Upper lobe of left lung (tissue), 6 donors: ENCODE data around the gene PRKD1. TPM values are rescaled to one million over a fixed set of nuclear protein-coding genes. Genes with fewer than 3 reads are reported as not detected.

Source experiments
- ATAC-seq, 2 donors: fragments of 200-7000 bp; cut with Tn5 transposase; one replicate each; pipeline ENCODE4 v1.9.1; 2022; ENCODE audit warnings: mild to moderate bottlenecking in 2 of 2, moderate library complexity in 2 of 2; ENCODE audit not compliant: low FRiP score in 2 of 2
- DNase-seq, 2 donors: peaks; one replicate each; pipeline ENCODE4 v3.0.0-alpha.2; 2019 to 2020
- H3K27ac ChIP-seq, 4 donors: fragments of 200-600 bp; sonication (generic); one replicate each; pipeline ENCODE4 v1.5.1; 2016 to 2019
- H3K27me3 ChIP-seq, 4 donors: fragments of 200-600 bp; sonication (generic); one replicate each; pipeline ENCODE4 v1.5.1; 2017 to 2019
- H3K36me3 ChIP-seq, 4 donors: fragments of 200-600 bp; sonication (generic); one replicate each; pipeline ENCODE4 v1.5.1; 2016 to 2019
- H3K4me1 ChIP-seq, 4 donors: fragments of 200-600 bp; sonication (generic); one replicate each; pipeline ENCODE4 v1.5.1; 2018 to 2019
- H3K4me3 ChIP-seq, 4 donors: fragments of 200-600 bp; sonication (generic); one replicate each; pipeline ENCODE4 v1.5.1; 2017 to 2019; ENCODE audit warnings: mild to moderate bottlenecking in 2 of 4, moderate library complexity in 1 of 4
- H3K9me3 ChIP-seq, 4 donors: fragments of 200-600 bp; sonication (generic); one replicate each; pipeline ENCODE4 v1.5.1; 2018 to 2019
- EP300 ChIP-seq, 4 donors: sonication (generic); formaldehyde crosslinking; IDR thresholded peaks; one replicate each; pipeline ENCODE4 v1.5.1; 2017; ENCODE audit warnings: antibody characterized with exemption in 4 of 4, control low read depth in 2 of 4
- POLR2A ChIP-seq, 4 donors: fragments of 450-650 bp; IDR thresholded peaks; one replicate each; pipeline ENCODE4 v1.5.1; 2016 to 2017; ENCODE audit warnings: antibody characterized with exemption in 4 of 4, mild to moderate bottlenecking in 2 of 4
- POLR2AphosphoS5 ChIP-seq, 2 donors: sonication (generic); formaldehyde crosslinking; IDR thresholded peaks; one replicate each; pipeline ENCODE4 v1.5.1; 2017; ENCODE audit warnings: antibody characterized with exemption in 2 of 2
- WGBS, 2 donors: methylation state at CpG; one replicate each; pipeline ENCODE4 v1.1.5; 2017 to 2018; 5-methylcytosine and 5-hydroxymethylcytosine counted together
- total RNA-seq, 6 donors: library from RNA; depleted of rRNA in 4 of 6; stranded (reverse); fragments of >200 nt in 4 of 6; gene quantifications; one replicate each; pipeline versions ENCODE4 v1.1.0 to v1.2.1, GENCODE V29; 2016 to 2021
- TF ChIP-seq, protein P1 (sequence below), 6 experiments: fragments of 450-650 bp in 4 of 6; fragments of 200-600 bp in 2 of 6; sonication (generic) in 2 of 6; IDR thresholded peaks; one replicate each; pipeline ENCODE4 v1.5.1; 2016 to 2019; ENCODE audit warnings: antibody characterized with exemption in 6 of 6
- donor health status: DM: no; HTN: no; CAD: no; lungs with moderate emphysema.
- donor health status: DM: no; HTN: yes; CAD: no; lungs with severe emphysema.

PRKD1 gene
- total RNA-seq, 6 donors from 2014 or later = 12.2 to 32.5 (median 15.2) TPM

DNA sequence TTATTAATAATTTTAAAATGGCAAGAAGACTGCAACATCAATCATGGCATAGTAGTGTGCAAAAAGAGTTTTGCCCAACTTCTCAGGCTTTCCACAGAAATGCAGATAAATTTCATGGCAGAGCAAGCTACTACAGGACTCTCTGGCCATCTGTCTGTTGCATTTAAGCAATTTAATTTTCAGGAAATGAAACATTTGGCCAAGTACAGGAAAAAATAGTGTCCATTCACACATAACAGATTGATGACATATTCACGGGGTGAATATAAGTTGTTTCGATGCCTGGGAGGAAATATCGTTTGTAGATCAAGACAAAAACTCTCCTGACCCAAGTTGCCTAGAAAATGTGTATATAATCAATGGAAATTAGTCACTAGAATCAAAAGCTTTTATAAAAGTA, 324.0 kb downstream of the PRKD1 start:
- H3K27me3 ChIP-seq = no peaks in the 10 kb centered on the region
- H3K9me3 ChIP-seq = no peaks in the 10 kb centered on the region
- 78% methylated on average over 3 of the region's 3 CpGs for WGBS, 2 donors
- DNase-seq = no peak
- H3K36me3 ChIP-seq = peaks cover 0 to under 1% (median 0%) of the 10 kb centered on the region in 4 donors
- no peak for ATAC-seq
- no peaks in the 10 kb centered on the region for H3K4me1 ChIP-seq
- no peak overlapping the region for H3K4me3 ChIP-seq
- TF ChIP-seq POLR2AphosphoS5 (IDR thresholded peaks at IDR 0.05) = no peak
- TF ChIP-seq POLR2A (IDR thresholded peaks at IDR 0.05) = no peak
- TF ChIP-seq, protein P1, sequence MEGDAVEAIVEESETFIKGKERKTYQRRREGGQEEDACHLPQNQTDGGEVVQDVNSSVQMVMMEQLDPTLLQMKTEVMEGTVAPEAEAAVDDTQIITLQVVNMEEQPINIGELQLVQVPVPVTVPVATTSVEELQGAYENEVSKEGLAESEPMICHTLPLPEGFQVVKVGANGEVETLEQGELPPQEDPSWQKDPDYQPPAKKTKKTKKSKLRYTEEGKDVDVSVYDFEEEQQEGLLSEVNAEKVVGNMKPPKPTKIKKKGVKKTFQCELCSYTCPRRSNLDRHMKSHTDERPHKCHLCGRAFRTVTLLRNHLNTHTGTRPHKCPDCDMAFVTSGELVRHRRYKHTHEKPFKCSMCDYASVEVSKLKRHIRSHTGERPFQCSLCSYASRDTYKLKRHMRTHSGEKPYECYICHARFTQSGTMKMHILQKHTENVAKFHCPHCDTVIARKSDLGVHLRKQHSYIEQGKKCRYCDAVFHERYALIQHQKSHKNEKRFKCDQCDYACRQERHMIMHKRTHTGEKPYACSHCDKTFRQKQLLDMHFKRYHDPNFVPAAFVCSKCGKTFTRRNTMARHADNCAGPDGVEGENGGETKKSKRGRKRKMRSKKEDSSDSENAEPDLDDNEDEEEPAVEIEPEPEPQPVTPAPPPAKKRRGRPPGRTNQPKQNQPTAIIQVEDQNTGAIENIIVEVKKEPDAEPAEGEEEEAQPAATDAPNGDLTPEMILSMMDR (IDR thresholded peaks at IDR 0.05) = no peak
- TF ChIP-seq EP300 (IDR thresholded peaks at IDR 0.05) = no peak
- H3K27ac ChIP-seq = no peak overlapping the region

DNA sequence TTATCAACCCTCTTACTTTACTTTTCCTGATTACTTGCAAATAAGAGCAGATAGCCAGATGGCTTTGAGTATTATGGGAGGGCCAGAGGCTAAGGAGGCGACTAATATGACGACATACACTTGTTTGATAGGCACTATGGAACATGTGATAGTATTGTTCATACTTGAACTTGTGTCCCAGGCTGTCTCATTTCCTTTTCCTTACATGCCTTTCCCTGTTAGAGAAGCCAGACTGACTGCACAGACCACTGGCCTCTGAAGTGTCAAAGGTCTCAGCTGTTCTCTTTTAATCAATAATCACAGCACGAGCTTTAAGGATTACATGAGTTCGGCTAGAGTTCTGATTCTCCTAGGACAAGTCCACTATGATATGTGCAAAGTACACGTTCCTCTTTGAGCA, 326.0 kb downstream of the PRKD1 start:
- H3K27ac ChIP-seq = no peak overlapping the region
- WGBS, 2 donors = 85% methylated on average over 5 of the region's 5 CpGs
- no peak for DNase-seq

DNA sequence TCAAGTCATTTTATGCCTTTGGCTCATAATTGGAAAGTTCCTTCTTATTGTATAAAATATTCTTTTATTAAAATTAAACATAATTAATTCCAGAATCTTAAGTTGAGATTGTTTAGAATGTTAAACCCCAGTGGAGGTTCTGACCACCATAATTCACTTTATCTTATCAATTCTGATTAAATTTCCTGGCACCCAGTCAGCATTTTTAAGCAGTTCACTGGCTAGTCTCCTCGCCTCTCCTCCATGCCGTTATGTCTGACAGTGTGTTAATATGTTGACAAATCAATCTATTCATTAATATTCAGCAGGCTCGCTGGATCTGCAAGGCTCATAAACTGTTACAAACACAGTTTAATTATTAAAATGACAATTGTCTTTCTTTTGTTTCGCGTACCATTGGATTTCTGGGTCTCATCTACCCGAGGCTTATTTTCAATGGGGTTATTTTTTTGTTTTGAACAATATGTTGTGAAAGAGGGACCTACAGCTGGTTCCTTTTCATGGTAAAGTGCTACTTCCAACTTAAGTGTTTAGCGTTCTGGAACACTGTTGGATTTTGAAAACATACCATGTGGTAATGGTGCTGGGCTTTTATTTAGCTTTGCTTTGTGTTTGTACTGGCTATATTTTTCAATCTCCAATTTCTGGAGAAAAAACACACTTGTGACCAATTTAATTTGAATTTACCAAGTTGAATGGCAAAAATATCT, 339.7 kb downstream of the PRKD1 start:
- ATAC-seq (no peak), DNase-seq (no peak)
- TF ChIP-seq POLR2A (IDR thresholded peaks at IDR 0.05) = no peak
- TF ChIP-seq, protein P1 (IDR thresholded peaks at IDR 0.05) = no peak
- no peak for TF ChIP-seq EP300 (IDR thresholded peaks at IDR 0.05)
- no peak for TF ChIP-seq POLR2AphosphoS5 (IDR thresholded peaks at IDR 0.05)
- H3K36me3 ChIP-seq = no peaks in the 10 kb centered on the region
- no peaks in the 10 kb centered on the region for H3K27me3 ChIP-seq
- H3K4me3 ChIP-seq = no peak overlapping the region
- H3K27ac ChIP-seq = peak overlapping the region in 3 of 4 donors; percentile 13 to 48 (median 34)
- 81 to 83% methylated on average over 7 of the region's 7 CpGs for WGBS, 2 donors
- H3K4me1 ChIP-seq = peaks cover 0 to 10% (median 0%) of the 10 kb centered on the region in 4 donors
- H3K9me3 ChIP-seq = no peaks in the 10 kb centered on the region

More for the DNA sequence above, 326.0 kb downstream of the PRKD1 start:
- TF ChIP-seq POLR2AphosphoS5 (IDR thresholded peaks at IDR 0.05) (no peak), POLR2A (IDR thresholded peaks at IDR 0.05) (no peak), EP300 (IDR thresholded peaks at IDR 0.05) (no peak)
- TF ChIP-seq, protein P1 (IDR thresholded peaks at IDR 0.05) = no peak
- no peak for ATAC-seq
- no peaks in the 10 kb centered on the region for H3K27me3 ChIP-seq
- no peak overlapping the region for H3K4me3 ChIP-seq
- H3K36me3 ChIP-seq = peaks cover 0 to 2% (median 0%) of the 10 kb centered on the region in 4 donors
- no peaks in the 10 kb centered on the region for H3K4me1 ChIP-seq
- H3K9me3 ChIP-seq = no peaks in the 10 kb centered on the region

DNA sequence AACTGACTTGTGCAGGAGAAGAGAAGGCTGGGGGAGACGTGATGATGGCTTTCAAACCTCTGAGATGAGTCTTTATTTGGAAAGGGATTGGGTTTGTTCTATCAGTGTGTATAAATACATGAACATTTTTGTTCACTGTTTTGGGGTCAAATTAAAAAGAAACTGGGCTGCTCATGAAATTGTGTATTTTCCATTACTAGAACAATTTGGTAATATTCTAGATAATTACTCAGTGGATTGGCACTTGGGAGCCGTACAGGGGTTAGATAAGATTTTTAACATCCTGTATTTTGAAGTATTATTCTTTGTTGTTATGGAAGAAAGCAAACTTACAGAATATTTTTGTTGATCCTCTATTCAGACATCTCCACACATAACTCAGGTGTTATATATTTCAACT, 340.6 kb downstream of the PRKD1 start:
- H3K27ac ChIP-seq = peak overlapping the region; percentile 49 to 72 (median 54)
- no peak for DNase-seq

More for the DNA sequence above, 340.6 kb downstream of the PRKD1 start:
- H3K9me3 ChIP-seq = no peaks in the 10 kb centered on the region
- TF ChIP-seq POLR2AphosphoS5 (IDR thresholded peaks at IDR 0.05) (no peak), EP300 (IDR thresholded peaks at IDR 0.05) (no peak), POLR2A (IDR thresholded peaks at IDR 0.05) (no peak)
- TF ChIP-seq, protein P1 (IDR thresholded peaks at IDR 0.05) = no peak
- H3K4me3 ChIP-seq = no peak overlapping the region
- no peaks in the 10 kb centered on the region for H3K36me3 ChIP-seq
- peaks cover 0 to 10% (median 0%) of the 10 kb centered on the region in 4 donors for H3K4me1 ChIP-seq
- 51 to 77% methylated on average over 2 of the region's 2 CpGs for WGBS, 2 donors
- no peaks in the 10 kb centered on the region for H3K27me3 ChIP-seq
- ATAC-seq = peak in 1 of 2 donors; percentile 5
